ENCODE data around the gene ZNF827.

Gene ZNF827

GRCh38 chr4:145788755-145789154 is 149.9 kb downstream of the ZNF827 start:
- no peak for FAIRE-seq

GRCh38 chr4:145786830-145787229 is 151.8 kb downstream of the ZNF827 start:
- no peak for FAIRE-seq

GRCh38 chr4:145786261-145786660 is 152.4 kb downstream of the ZNF827 start:
- FAIRE-seq: no peak

- FAIRE-seq: no peak
These were observed 153.1 kb downstream of the ZNF827 start for GRCh38 chr4:145785391-145786008.

- FAIRE-seq: no peak
These were observed 154.6 kb downstream of the ZNF827 start for GRCh38 chr4:145784036-145784435.

- FAIRE-seq: no peak
These were observed 155.9 kb downstream of the ZNF827 start for GRCh38 chr4:145782756-145783155.

- no peak for FAIRE-seq
These were observed 157.3 kb downstream of the ZNF827 start for GRCh38 chr4:145781351-145781750.

GRCh38 chr4:145779319-145779801 is 159.3 kb downstream of the ZNF827 start:
- FAIRE-seq: no peak

GRCh38 chr4:145776208-145776607 is 162.4 kb downstream of the ZNF827 start:
- FAIRE-seq: no peak

GRCh38 chr4:145775406-145775805 is 163.2 kb downstream of the ZNF827 start:
- FAIRE-seq: no peak

GRCh38 chr4:145774473-145774872 is 164.2 kb downstream of the ZNF827 start:
- FAIRE-seq: no peak

- no peak for FAIRE-seq
These were observed 164.9 kb downstream of the ZNF827 start for GRCh38 chr4:145773581-145774234.

- FAIRE-seq: no peak
These were observed 166.3 kb downstream of the ZNF827 start for GRCh38 chr4:145772347-145772746.

GRCh38 chr4:145770124-145770523 is 168.5 kb downstream of the ZNF827 start:
- no peak for FAIRE-seq

- no peak for FAIRE-seq
These were observed 169.1 kb downstream of the ZNF827 start for GRCh38 chr4:145769450-145770037.

- FAIRE-seq: no peak
These were observed 172.3 kb downstream of the ZNF827 start for GRCh38 chr4:145766273-145766672.

GRCh38 chr4:145763399-145763798 is 175.2 kb downstream of the ZNF827 start:
- FAIRE-seq: no peak

GRCh38 chr4:145762719-145763118 is 175.9 kb downstream of the ZNF827 start:
- FAIRE-seq: no peak

- no peak for FAIRE-seq
These were observed 177.4 kb downstream of the ZNF827 start for GRCh38 chr4:145760961-145761929.

- FAIRE-seq: no peak
These were observed 178.4 kb downstream of the ZNF827 start for GRCh38 chr4:145760176-145760575.

- no peak for FAIRE-seq
These were observed 181.4 kb downstream of the ZNF827 start for GRCh38 chr4:145757188-145757587.

- no peak for FAIRE-seq
These were observed 182.4 kb downstream of the ZNF827 start for GRCh38 chr4:145756244-145756643.

GRCh38 chr4:145755802-145756201 is 182.8 kb downstream of the ZNF827 start:
- FAIRE-seq: no peak
